SK-N-SH (cell line): ENCODE data around the gene ADGRA1. TPM values are rescaled to one million over a fixed set of nuclear protein-coding genes. Genes with fewer than 3 reads are reported as not detected.

ENCODE experiments used
- CTCF ChIA-PET: fragments of 300-600, 350-600 bp; formaldehyde crosslinking; extraction: SDS; loops from one replicate; lab custom pipeline; 2021; lab: Yijun Ruan, JAX
- POLR2A ChIA-PET: fragments of 350-600 bp; sonication (Branson Sonifier 250); formaldehyde crosslinking; extraction: SDS; loops from one replicate; lab custom pipeline; 2020; ENCODE audit warnings: antibody characterized with exemption, inconsistent platforms; lab: Yijun Ruan, JAX
- DNase-seq: peaks from one replicate; pipeline ENCODE4 v3.0.0; 2012
- H2AFZ ChIP-seq: fragments of 200-600 bp; sonication (generic); 2 replicates; pipeline ENCODE4 v1.8.1; 2016; ENCODE audit warnings: antibody characterized with exemption, mild to moderate bottlenecking, low read depth
- H3F3A ChIP-seq: fragments of 200-600 bp; sonication (generic); replicated peaks from 2 replicates; pipeline ENCODE3; 2016; ENCODE audit warnings: antibody characterized with exemption, mild to moderate bottlenecking; ENCODE audit not compliant: insufficient read depth
- H3K27ac ChIP-seq, 2 experiments: fragments of 200-500 bp in 1 of 2; fragments of 200-600 bp in 1 of 2; sonication (Bioruptor generic) in 1 of 2; sonication (generic), shearing (Covaris generic) in 1 of 2; 2 replicates each; pipeline versions ENCODE4 v1.5.1 to v1.6.1; 2014 to 2016; ENCODE audit warnings: low read depth in 2 of 2, inconsistent platforms in 1 of 2, low read length in 1 of 2, mild to moderate bottlenecking in 1 of 2, mixed read lengths in 1 of 2
- H3K27me3 ChIP-seq: fragments of 200-600 bp; sonication (generic), shearing (Covaris generic); 2 replicates; pipeline ENCODE4 v1.6.1; 2016; ENCODE audit warnings: mixed run types; ENCODE audit not compliant: insufficient read depth
- H3K36me3 ChIP-seq, 2 experiments: fragments of 200-500 bp in 1 of 2; fragments of 200-600 bp in 1 of 2; sonication (Bioruptor generic) in 1 of 2; sonication (generic) in 1 of 2; replicated peaks in 1 of 2; 2 replicates each; pipeline versions ENCODE3 to v1.5.1; 2014 to 2016; ENCODE audit warnings: low read length in 1 of 2, mild to moderate bottlenecking in 1 of 2; ENCODE audit not compliant: insufficient read depth in 2 of 2, control insufficient read depth in 1 of 2
- H3K4me1 ChIP-seq, 2 experiments: fragments of 200-500 bp in 1 of 2; fragments of 200-600 bp in 1 of 2; sonication (Bioruptor generic) in 1 of 2; sonication (generic), shearing (Covaris generic) in 1 of 2; 2 replicates each; pipeline versions ENCODE4 v1.5.1 to v1.6.1; 2014 to 2016; ENCODE audit warnings: low read depth in 1 of 2, low read length in 1 of 2, mixed run types in 1 of 2; ENCODE audit not compliant: insufficient read depth in 2 of 2, control insufficient read depth in 1 of 2
- H3K4me2 ChIP-seq: fragments of 200-600 bp; sonication (generic), shearing (Covaris generic); 2 replicates; pipeline ENCODE4 v1.6.1; 2017; ENCODE audit warnings: mixed run types
- H3K4me3 ChIP-seq, 2 experiments: fragments of 200-500 bp in 1 of 2; fragments of 200-600 bp in 1 of 2; sonication (Bioruptor generic) in 1 of 2; sonication (generic), shearing (Covaris generic) in 1 of 2; 2 replicates each; pipeline versions ENCODE4 v1.5.1 to v1.8.1; 2014 to 2016; ENCODE audit warnings: low read depth in 2 of 2, inconsistent platforms in 1 of 2, low read length in 1 of 2, mild to moderate bottlenecking in 1 of 2, mixed read lengths in 1 of 2, moderate library complexity in 1 of 2
- H3K79me2 ChIP-seq: fragments of 200-600 bp; sonication (generic); 2 replicates; pipeline ENCODE4 v1.8.1; 2017; ENCODE audit warnings: mild to moderate bottlenecking; ENCODE audit not compliant: insufficient read depth
- H3K9ac ChIP-seq: fragments of 200-600 bp; sonication (generic); 2 replicates; pipeline ENCODE4 v1.6.1; 2017; ENCODE audit warnings: mixed run types
- H3K9me2 ChIP-seq: fragments of 200-600 bp; sonication (generic); 2 replicates; pipeline ENCODE4 v1.6.1; 2017; ENCODE audit warnings: mixed run types
- H3K9me3 ChIP-seq: fragments of 200-600 bp; sonication (generic); 2 replicates; pipeline ENCODE4 v1.6.1; 2017; ENCODE audit warnings: mixed run types, mild to moderate bottlenecking, moderate library complexity
- H4K20me1 ChIP-seq: fragments of 200-600 bp; sonication (generic); 2 replicates; pipeline ENCODE4 v1.6.1; 2017; ENCODE audit warnings: mild to moderate bottlenecking, mixed run types; ENCODE audit not compliant: insufficient read depth
- CTCF ChIP-seq: fragments of 200-600 bp; sonication (generic); IDR thresholded peaks from 2 replicates; pipeline ENCODE4 v1.6.1; 2017; ENCODE audit warnings: antibody characterized with exemption, mild to moderate bottlenecking, moderate library complexity
- ELF1 ChIP-seq: IDR thresholded peaks from 2 replicates; pipeline ENCODE4 v1.4.0; 2012
- EP300 ChIP-seq, 2 experiments: IDR thresholded peaks; 2 replicates each; pipeline versions ENCODE4 v1.4.0 to v1.6.1; 2012; ENCODE audit warnings: borderline replicate concordance in 1 of 2, low read depth in 1 of 2, low read length in 1 of 2
- FOXJ3 ChIP-seq: sonication (generic); formaldehyde crosslinking; IDR thresholded peaks from 2 replicates; pipeline ENCODE4 v1.5.1; 2020; ENCODE audit warnings: mild to moderate bottlenecking, missing genetic modification reagents
- GATA2 ChIP-seq: sonication (generic); formaldehyde crosslinking; IDR thresholded peaks from 2 replicates; pipeline ENCODE4 v1.5.0; 2020; ENCODE audit warnings: mild to moderate bottlenecking, missing genetic modification reagents
- MAX ChIP-seq: IDR thresholded peaks from 2 replicates; pipeline ENCODE4 v1.4.0; 2012; ENCODE audit warnings: low read depth
- MEF2A ChIP-seq: IDR thresholded peaks from 2 replicates; pipeline ENCODE4 v1.4.0; 2012; ENCODE audit warnings: low read depth, borderline replicate concordance
- MXI1 ChIP-seq: IDR thresholded peaks from 2 replicates; pipeline ENCODE4 v1.6.1; 2012; ENCODE audit warnings: mild to moderate bottlenecking, low read depth, low read length, improper control_type of control experiment
- NFIC ChIP-seq: IDR thresholded peaks from 2 replicates; pipeline ENCODE4 v1.4.0; 2012; ENCODE audit warnings: borderline replicate concordance
- NRF1 ChIP-seq: IDR thresholded peaks from 2 replicates; pipeline ENCODE4 v1.6.1; 2012; ENCODE audit warnings: low read depth, mild to moderate bottlenecking, low read length
- PBX3 ChIP-seq: IDR thresholded peaks from 2 replicates; pipeline ENCODE4; 2012
- POLR2AphosphoS5 ChIP-seq: IDR thresholded peaks from 2 replicates; pipeline ENCODE4 v1.6.1; 2012; ENCODE audit warnings: low read depth, low read length
- RCOR1 ChIP-seq: fragments of 150-350 bp; IDR thresholded peaks from 2 replicates; pipeline ENCODE4 v1.6.1; 2017; ENCODE audit warnings: antibody characterized with exemption, low read length
- RFX5 ChIP-seq: IDR thresholded peaks from 2 replicates; pipeline ENCODE4 v1.6.1; 2012; ENCODE audit warnings: mild to moderate bottlenecking, improper control_type of control experiment, low read length
- TCF12 ChIP-seq: IDR thresholded peaks from 2 replicates; pipeline ENCODE4 v1.4.0; 2012
- TEAD4 ChIP-seq: IDR thresholded peaks from 2 replicates; pipeline ENCODE4 v1.4.0; 2012; ENCODE audit warnings: mild to moderate bottlenecking, borderline replicate concordance; ENCODE audit not compliant: insufficient read depth
- YY1 ChIP-seq: IDR thresholded peaks from 2 replicates; pipeline ENCODE4 v1.4.0; 2012; ENCODE audit warnings: low read depth, mild to moderate bottlenecking
- whole genome bisulfite sequencing: methylation state at CpG from one replicate; pipeline ENCODE4 v1.1.6; 2017; ENCODE audit warnings: low lambda C conversion rate; 5-methylcytosine and 5-hydroxymethylcytosine counted together
- polyA plus RNA-seq, 3 experiments: library from polyadenylated mRNA; depleted of rRNA; stranded (reverse); fragments of >200 nt; gene quantifications; 2 replicates each; pipeline ENCODE4 v1.2.3, GENCODE V29; 2012
- TF ChIP-seq, protein P1 (sequence below): fragments of 150-350 bp; IDR thresholded peaks from 2 replicates; pipeline ENCODE4 v1.6.1; 2016; ENCODE audit warnings: mild to moderate bottlenecking, low read depth, low read length
- TF ChIP-seq, protein P2 (sequence below): IDR thresholded peaks from 2 replicates; pipeline ENCODE4 v1.6.1; 2012; ENCODE audit warnings: mild to moderate bottlenecking, low read depth, low read length, moderate library complexity
- TF ChIP-seq, protein P3 (sequence below): IDR thresholded peaks from 2 replicates; pipeline ENCODE4 v1.4.0; 2012; ENCODE audit warnings: low read depth, borderline replicate concordance

ADGRA1 gene
- polyA plus RNA-seq, 1 of the 3 experiments (the other 2 are of a cell fraction): not detected

DNA sequence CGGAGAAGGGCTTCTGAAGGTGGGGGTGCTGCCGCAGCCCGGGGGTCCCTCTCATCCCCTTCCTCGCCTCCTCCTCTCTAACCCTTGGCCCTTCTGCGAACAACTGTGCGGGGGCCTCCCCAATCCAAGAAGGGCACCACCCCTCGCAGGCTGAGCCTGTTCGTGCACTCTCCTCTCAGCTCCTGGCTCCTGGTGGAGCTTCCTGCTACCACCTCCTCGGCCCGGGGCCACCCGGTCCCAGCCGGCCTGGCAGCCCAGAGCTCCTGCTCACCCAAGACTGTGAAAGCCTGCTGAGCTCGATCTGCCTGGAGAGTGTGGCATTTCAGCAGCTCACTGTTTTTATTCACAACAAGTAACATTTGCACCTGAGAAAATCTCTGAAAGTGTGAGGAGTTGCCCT, 2.4 kb downstream of the ADGRA1 start:
- Histone ChIP-seq H3K27me3 (peaks cover 16% of the 10 kb centered on the region), H3K79me2 (no peaks in the 10 kb centered on the region), H2AFZ (no peak overlapping the region), H3K9me3 (no peaks in the 10 kb centered on the region), H3K36me3 (no peaks in the 10 kb centered on the region), H3K27ac (no peak overlapping the region), H3K9ac (no peak overlapping the region), H3F3A (no peaks in the 10 kb centered on the region), H3K9me2 (no peaks in the 10 kb centered on the region), H3K4me3 (no peak overlapping the region), H3K4me2 (no peak overlapping the region), H3K4me1 (no peaks in the 10 kb centered on the region), H4K20me1 (no peaks in the 10 kb centered on the region)
- ChIA-PET CTCF (no interaction called here), POLR2A (no interaction called here)
- no peak for DNase-seq
- TF ChIP-seq POLR2AphosphoS5: no peak
- no peak for TF ChIP-seq NFIC
- no peak for TF ChIP-seq YY1
- no peak for TF ChIP-seq MEF2A
- TF ChIP-seq GATA2 (CRISPR knock-in tag): no peak
- no peak for TF ChIP-seq EP300 (IDR thresholded peaks at IDR 0.05; ENCODE audit: borderline replicate concordance in 1 of 2, low read depth in 1 of 2, low read length in 1 of 2)
- TF ChIP-seq TCF12: no peak
- no peak for TF ChIP-seq RFX5
- TF ChIP-seq FOXJ3 (CRISPR knock-in tag): no peak
- no peak for TF ChIP-seq NRF1
- no peak for TF ChIP-seq MAX
- no peak for TF ChIP-seq TEAD4
- TF ChIP-seq, protein P1, sequence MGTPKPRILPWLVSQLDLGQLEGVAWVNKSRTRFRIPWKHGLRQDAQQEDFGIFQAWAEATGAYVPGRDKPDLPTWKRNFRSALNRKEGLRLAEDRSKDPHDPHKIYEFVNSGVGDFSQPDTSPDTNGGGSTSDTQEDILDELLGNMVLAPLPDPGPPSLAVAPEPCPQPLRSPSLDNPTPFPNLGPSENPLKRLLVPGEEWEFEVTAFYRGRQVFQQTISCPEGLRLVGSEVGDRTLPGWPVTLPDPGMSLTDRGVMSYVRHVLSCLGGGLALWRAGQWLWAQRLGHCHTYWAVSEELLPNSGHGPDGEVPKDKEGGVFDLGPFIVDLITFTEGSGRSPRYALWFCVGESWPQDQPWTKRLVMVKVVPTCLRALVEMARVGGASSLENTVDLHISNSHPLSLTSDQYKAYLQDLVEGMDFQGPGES: no peak
- 67% methylated on average over 5 of the region's 13 CpGs for WGBS

DNA sequence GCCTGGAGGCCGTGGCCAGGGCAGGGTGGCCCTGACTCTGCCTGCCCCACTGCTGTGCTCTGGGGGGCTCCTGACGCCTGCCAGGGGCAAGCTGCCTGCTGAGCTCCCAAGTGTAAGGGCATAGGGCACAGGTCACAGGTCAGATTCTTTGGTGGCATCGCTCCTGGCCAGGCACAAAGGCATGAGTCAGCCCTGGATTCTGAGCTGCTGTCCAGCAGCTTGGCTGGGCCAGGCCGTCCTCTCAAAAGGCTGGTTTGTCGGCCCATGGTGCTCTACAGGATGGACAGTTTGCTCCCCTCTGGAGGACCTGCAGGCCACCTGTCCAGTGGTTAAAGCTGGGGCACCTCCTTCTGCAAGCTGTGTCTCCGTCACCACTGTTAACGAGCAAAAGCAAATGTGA, 2.9 kb downstream of the ADGRA1 start:
- H3K27ac ChIP-seq: no peak overlapping the region
- no peaks in the 10 kb centered on the region for H3F3A ChIP-seq
- POLR2A ChIA-PET: no interaction called here
- no peaks in the 10 kb centered on the region for H4K20me1 ChIP-seq
- no peaks in the 10 kb centered on the region for H3K9me3 ChIP-seq
- no peak overlapping the region for H2AFZ ChIP-seq
- DNase-seq: no peak
- CTCF ChIA-PET: no interaction called here
- peaks cover 16% of the 10 kb centered on the region for H3K27me3 ChIP-seq
- WGBS: 43% methylated on average over 6 of the region's 7 CpGs
- no peaks in the 10 kb centered on the region for H3K36me3 ChIP-seq
- H3K79me2 ChIP-seq: no peaks in the 10 kb centered on the region
- H3K9ac ChIP-seq: no peak overlapping the region
- H3K4me2 ChIP-seq: no peak overlapping the region
- no peak overlapping the region for H3K4me3 ChIP-seq
- H3K4me1 ChIP-seq: no peaks in the 10 kb centered on the region
- H3K9me2 ChIP-seq: no peaks in the 10 kb centered on the region
- no peak for TF ChIP-seq ELF1
- TF ChIP-seq, protein P2, sequence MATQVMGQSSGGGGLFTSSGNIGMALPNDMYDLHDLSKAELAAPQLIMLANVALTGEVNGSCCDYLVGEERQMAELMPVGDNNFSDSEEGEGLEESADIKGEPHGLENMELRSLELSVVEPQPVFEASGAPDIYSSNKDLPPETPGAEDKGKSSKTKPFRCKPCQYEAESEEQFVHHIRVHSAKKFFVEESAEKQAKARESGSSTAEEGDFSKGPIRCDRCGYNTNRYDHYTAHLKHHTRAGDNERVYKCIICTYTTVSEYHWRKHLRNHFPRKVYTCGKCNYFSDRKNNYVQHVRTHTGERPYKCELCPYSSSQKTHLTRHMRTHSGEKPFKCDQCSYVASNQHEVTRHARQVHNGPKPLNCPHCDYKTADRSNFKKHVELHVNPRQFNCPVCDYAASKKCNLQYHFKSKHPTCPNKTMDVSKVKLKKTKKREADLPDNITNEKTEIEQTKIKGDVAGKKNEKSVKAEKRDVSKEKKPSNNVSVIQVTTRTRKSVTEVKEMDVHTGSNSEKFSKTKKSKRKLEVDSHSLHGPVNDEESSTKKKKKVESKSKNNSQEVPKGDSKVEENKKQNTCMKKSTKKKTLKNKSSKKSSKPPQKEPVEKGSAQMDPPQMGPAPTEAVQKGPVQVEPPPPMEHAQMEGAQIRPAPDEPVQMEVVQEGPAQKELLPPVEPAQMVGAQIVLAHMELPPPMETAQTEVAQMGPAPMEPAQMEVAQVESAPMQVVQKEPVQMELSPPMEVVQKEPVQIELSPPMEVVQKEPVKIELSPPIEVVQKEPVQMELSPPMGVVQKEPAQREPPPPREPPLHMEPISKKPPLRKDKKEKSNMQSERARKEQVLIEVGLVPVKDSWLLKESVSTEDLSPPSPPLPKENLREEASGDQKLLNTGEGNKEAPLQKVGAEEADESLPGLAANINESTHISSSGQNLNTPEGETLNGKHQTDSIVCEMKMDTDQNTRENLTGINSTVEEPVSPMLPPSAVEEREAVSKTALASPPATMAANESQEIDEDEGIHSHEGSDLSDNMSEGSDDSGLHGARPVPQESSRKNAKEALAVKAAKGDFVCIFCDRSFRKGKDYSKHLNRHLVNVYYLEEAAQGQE: no peak
- TF ChIP-seq TEAD4: no peak
- TF ChIP-seq RCOR1: no peak
- no peak for TF ChIP-seq MAX
- TF ChIP-seq, protein P3, sequence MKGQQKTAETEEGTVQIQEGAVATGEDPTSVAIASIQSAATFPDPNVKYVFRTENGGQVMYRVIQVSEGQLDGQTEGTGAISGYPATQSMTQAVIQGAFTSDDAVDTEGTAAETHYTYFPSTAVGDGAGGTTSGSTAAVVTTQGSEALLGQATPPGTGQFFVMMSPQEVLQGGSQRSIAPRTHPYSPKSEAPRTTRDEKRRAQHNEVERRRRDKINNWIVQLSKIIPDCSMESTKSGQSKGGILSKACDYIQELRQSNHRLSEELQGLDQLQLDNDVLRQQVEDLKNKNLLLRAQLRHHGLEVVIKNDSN: no peak
- TF ChIP-seq MXI1: no peak
- TF ChIP-seq EP300 (IDR thresholded peaks at IDR 0.05; ENCODE audit: borderline replicate concordance in 1 of 2, low read depth in 1 of 2, low read length in 1 of 2): no peak
- no peak for TF ChIP-seq PBX3
- TF ChIP-seq CTCF: no peak
- TF ChIP-seq MEF2A: no peak
